ENCODE results near the gene FOXD4.
"Not testable (repeated sequence)": the region's sequence is repeated elsewhere in the genome, so short reads cannot be mapped to it uniquely, and the experiment has no call there.

FOXD4 gene

DNA sequence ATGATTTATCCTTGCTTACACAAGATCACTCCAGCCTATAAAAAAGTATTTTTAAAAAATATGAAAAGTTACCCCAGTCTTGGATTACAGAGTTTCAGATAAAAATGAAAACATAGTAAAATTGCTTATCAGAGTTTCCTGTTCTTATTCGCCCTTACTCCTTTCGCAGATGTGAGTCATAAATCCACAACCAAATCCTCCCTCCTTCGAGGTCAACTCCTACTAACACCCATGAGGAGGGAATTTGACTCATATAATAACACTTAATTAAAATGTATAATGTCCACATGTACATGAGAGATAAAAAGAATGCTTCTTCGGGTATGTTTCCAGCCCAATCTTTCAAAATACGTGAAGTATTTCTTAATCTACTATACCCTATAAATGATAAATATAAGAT, 23.9 kb downstream of the FOXD4 start:
- in situ Hi-C loops (cut with MboI; ENCODE audit: low sequenced_read_pairs): not testable (repeated sequence)

GRCh38 chr9:93909-94308, 24.3 kb downstream of the FOXD4 start:
- in situ Hi-C loops (cut with MboI; ENCODE audit: low sequenced_read_pairs): not testable (repeated sequence)

GRCh38 chr9:90851-91250, 27.4 kb downstream of the FOXD4 start:
- in situ Hi-C loops (cut with MboI; ENCODE audit: low sequenced_read_pairs): not testable (repeated sequence)

- in situ Hi-C loops (cut with MboI; ENCODE audit: low sequenced_read_pairs): not testable (repeated sequence)
These were observed 29.7 kb downstream of the FOXD4 start for GRCh38 chr9:88396-89037.

DNA sequence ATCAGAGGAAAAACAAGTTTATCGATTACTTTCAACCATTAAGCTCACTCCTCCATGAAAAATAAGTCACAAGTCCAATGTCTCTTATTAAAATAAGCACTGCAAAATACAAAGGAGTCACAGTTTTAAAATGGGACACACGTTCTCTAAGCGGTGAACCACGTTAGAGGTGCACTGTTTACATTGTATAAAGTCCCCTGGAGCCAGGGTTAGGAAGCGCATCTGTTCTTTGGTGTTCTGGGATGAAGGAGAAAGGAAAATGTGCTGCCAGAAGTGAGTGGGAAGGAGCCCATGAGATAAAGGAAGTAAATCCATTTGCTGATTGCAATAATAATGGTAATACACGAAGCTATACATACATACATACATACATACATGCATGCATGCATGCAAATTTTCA, 30.4 kb downstream of the FOXD4 start:
- in situ Hi-C loops (cut with MboI; ENCODE audit: low sequenced_read_pairs): not testable (repeated sequence)

- in situ Hi-C loops (cut with MboI; ENCODE audit: low sequenced_read_pairs): not testable (repeated sequence)
These were observed 31.1 kb downstream of the FOXD4 start for GRCh38 chr9:87105-87504.

GRCh38 chr9:86697-87096, 31.5 kb downstream of the FOXD4 start:
- in situ Hi-C loops (cut with MboI; ENCODE audit: low sequenced_read_pairs): not testable (repeated sequence)

- in situ Hi-C loops (cut with MboI; ENCODE audit: low sequenced_read_pairs): not testable (repeated sequence)
These were observed 35.1 kb downstream of the FOXD4 start for GRCh38 chr9:82932-83689.

- in situ Hi-C loops (cut with MboI; ENCODE audit: low sequenced_read_pairs): not testable (repeated sequence)
These were observed 39.9 kb downstream of the FOXD4 start for GRCh38 chr9:78333-78732.

GRCh38 chr9:76389-76788, 41.8 kb downstream of the FOXD4 start:
- in situ Hi-C loops (cut with MboI; ENCODE audit: low sequenced_read_pairs): not testable (repeated sequence)

DNA sequence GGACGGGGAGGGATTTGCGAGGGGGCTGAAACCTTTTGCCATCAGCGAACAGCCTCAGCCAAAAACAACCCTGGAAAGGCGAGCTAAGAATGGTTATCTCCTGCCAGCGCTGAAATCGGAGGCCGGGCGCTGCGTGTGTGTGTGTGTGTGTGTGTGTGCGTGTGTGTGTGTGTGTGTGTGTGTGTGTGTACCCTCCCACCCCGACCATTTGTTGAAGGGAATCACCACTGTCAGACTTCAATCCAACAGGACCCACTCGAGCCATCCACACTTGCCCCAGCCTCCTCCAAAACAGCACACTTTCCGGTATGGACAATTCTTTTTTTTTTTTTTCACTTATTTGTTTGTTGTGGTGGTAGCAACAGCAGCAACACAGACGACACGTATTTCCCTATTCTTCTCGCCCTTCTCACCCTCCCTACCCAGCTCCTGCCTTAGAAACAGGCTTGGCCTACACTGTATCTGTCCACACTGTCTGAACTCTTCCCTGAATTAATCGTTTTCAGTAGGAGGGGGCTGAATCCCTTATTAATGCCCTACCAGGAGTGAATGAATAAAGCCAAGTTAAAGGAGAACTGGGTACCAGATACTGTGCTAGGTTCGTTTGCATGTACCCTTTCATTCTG, 44.2 kb downstream of the FOXD4 start:
- in situ Hi-C loops (cut with MboI; ENCODE audit: low sequenced_read_pairs): not testable (repeated sequence)

- in situ Hi-C loops (cut with MboI; ENCODE audit: low sequenced_read_pairs): not testable (repeated sequence)
These were observed 44.9 kb downstream of the FOXD4 start for GRCh38 chr9:73076-73899.

Measured in HL-60/S4 (cell line).